HFF-Myc (cell line): ENCODE results near the gene METTL23.

Experiments used
- DNase-seq: peaks from one replicate; pipeline ENCODE4 v3.0.0-alpha.2; 2011; ENCODE audit warnings: low read depth; ENCODE audit errors: extremely low read depth
- H3K4me3 ChIP-seq: replicated peaks from 2 replicates; pipeline ENCODE4 v1.5.1; 2011; ENCODE audit warnings: low read depth, mild to moderate bottlenecking, control low read depth, low read length
- CTCF ChIP-seq: IDR thresholded peaks from 2 replicates; pipeline ENCODE4 v1.5.1; 2012; ENCODE audit warnings: mild to moderate bottlenecking, low read depth, low read length, control low read depth; ENCODE audit errors: missing control alignments

METTL23 gene

GRCh38 chr17:76687298-76688164 is 39.1 kb upstream of the METTL23 start:
- no peak for DNase-seq
- no peak for TF ChIP-seq CTCF
- no peak overlapping the region for H3K4me3 ChIP-seq

GRCh38 chr17:76688165-76688622 is 38.4 kb upstream of the METTL23 start:
- no peak for TF ChIP-seq CTCF
- DNase-seq = no peak

GRCh38 chr17:76689859-76690258 is 36.8 kb upstream of the METTL23 start:
- no peak overlapping the region for H3K4me3 ChIP-seq
- TF ChIP-seq CTCF = no peak
- DNase-seq = no peak

More at GRCh38 chr17:76688165-76688622, 38.4 kb upstream of the METTL23 start:
- no peak overlapping the region; the same call in 1 of the 2 replicates for H3K4me3 ChIP-seq

GRCh38 chr17:76690596-76691280 is 35.9 kb upstream of the METTL23 start:
- no peak overlapping the region for H3K4me3 ChIP-seq
- TF ChIP-seq CTCF = no peak
- DNase-seq = no peak

- DNase-seq = no peak
- no peak for TF ChIP-seq CTCF
- H3K4me3 ChIP-seq = no peak overlapping the region
Measured at GRCh38 chr17:76691379-76692191, 35.1 kb upstream of the METTL23 start.

- TF ChIP-seq CTCF = no peak
- no peak overlapping the region for H3K4me3 ChIP-seq
- no peak for DNase-seq
Measured at GRCh38 chr17:76695059-76695831, 31.4 kb upstream of the METTL23 start.
